ENCODE results near the gene FAM151B.
"Not testable (repeated sequence)": the region's sequence is repeated elsewhere in the genome, so short reads cannot be mapped to it uniquely, and the experiment has no call there.

FAM151B gene

DNA sequence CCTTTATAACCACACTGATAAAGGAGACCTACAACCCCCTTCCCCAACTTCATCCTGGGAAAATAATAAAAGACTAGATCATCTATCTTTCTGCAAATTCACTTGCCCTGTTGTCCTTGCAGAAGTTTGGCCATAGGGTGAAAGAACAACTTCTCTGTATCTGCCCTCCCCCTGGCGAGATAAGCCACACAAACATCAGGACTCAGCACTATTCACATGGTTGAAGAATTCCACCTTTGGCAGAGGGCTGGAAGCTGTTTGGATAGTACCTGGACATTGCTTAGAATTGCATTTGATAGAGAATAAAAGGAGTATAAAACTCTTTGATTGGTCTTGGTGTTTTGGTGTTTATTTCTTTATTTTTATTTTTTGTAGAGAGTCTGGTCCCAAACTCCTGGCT is 16.9 kb downstream of the FAM151B start:
- no peak for ATAC-seq

DNA sequence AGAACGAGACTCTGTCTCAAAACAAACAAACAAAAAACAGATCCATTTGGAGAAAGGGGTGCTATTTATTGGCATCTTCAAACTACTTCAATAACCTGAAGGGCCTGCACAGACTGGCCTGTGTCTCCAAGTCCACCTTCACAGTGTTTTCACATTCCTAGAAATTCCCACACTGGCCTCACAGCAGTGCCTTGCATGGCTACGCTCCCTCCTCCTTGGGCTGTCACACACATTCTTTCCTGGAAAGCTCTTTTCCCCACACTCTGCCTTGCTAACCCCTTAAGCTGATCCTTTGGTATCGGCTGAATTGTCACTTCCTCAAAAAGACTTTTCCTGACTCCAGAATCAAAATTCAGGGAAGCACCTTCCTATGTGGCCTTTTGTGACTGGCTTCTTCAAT is 19.8 kb downstream of the FAM151B start:
- no peak for ATAC-seq

DNA sequence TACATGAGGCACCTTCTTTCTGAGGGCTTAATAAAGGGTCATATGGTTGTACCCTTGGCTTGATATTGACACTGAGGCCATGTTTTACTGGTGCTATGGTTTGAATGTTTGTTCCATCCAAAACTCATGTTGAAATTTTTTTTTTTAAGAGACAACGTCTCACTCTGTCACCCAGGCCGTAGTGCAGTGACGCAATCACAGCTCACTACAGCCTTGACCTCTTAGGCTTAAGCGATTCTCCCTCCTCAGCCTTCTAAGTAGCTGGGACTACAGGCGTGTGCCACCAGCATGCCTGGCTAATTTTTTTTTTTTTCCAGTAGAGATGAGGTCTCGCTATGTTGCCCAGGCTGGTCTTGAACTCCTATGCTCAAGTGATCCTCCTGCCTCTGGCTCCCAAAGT is 20.9 kb downstream of the FAM151B start:
- ATAC-seq, result no peak

DNA sequence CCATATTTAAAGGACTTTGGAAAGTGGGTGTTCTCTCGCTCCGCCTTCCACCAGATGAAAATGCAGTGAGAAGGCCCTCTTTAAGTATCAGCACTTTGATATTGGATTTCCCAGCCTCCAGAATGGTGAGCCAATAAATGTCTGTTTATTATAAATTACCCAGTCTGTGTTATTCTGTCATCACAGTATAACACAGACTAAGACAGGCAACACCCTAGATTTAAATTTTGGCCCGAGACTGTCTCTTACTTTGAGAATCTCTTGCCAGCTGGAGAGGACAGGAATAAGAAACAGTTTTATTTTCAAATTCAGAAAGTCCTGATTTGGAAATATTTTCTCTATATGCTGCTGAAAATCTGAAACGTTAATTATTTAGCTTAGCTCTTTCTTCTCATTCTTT is 21.5 kb downstream of the FAM151B start:
- no peak for ATAC-seq

GRCh38 chr5:80516826-80517225 is 28.9 kb downstream of the FAM151B start:
- peak; percentile 82 to 86 for ATAC-seq

- no peak for ATAC-seq
Observed at GRCh38 chr5:80540691-80541090, 52.8 kb downstream of the FAM151B start.

- ATAC-seq, result peak; percentile 43 to 63
Observed at GRCh38 chr5:80541392-80541791, 53.5 kb downstream of the FAM151B start.

DNA sequence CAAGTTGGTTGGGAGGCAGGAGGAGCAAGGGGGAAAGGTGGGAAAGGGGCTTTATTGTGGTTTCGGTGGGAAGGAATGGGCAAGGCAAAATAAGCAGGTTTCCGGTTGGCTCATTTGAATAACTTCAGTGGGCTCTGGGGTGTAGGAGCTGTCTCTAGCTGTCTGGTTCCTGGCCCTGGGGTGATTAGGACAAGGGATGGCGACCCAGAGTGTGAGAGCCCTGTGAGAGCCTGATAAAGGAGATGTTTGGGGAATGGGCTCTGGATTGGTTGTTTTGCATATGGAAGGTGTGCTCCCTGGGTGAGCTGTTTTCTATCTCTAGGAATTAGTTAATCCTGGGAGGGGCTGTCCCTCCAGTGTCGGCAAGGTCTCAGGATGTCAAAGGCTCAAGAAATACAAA is 66.7 kb downstream of the FAM151B start:
- no peak for ATAC-seq

DNA sequence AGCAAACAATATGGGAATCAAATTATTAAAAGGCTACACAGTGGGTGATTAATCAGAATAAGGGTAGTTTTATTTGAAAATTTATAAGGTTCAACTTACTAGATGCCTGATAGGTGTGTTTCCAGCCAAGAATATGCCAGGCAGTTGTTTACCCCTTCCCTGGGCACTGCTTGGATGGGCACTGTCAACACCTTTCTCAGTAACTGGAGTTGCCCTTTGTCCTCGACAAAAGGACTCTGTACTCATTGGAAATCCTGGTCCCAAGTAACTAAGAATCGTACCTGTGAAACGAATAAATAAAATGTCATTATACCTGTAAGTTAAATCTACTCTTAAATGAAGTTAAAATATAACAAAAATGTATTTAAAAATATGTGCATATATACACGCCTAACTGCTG is 67.2 kb downstream of the FAM151B start:
- no peak for ATAC-seq

GRCh38 chr5:80559244-80559643 is 71.3 kb downstream of the FAM151B start:
- ATAC-seq, result no peak

DNA sequence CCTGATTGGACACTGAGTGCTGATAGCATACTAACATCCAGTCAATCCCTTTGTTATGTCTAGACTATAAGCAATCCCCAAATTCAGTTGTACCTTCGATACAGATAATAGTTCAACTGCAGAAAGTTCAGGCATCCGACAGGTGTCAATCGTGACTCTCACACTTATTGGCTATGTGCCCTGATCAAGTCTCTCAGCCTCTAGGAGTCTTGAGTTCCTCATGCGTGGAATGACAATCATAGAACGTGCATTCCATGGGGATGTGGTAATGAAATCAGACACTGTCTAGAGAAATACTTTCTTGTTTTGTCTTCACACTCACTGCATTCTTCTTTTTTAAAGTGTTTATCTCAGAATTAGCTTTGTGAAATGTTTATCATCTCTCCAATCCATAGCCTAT is 77.4 kb downstream of the FAM151B start:
- no peak for ATAC-seq

DNA sequence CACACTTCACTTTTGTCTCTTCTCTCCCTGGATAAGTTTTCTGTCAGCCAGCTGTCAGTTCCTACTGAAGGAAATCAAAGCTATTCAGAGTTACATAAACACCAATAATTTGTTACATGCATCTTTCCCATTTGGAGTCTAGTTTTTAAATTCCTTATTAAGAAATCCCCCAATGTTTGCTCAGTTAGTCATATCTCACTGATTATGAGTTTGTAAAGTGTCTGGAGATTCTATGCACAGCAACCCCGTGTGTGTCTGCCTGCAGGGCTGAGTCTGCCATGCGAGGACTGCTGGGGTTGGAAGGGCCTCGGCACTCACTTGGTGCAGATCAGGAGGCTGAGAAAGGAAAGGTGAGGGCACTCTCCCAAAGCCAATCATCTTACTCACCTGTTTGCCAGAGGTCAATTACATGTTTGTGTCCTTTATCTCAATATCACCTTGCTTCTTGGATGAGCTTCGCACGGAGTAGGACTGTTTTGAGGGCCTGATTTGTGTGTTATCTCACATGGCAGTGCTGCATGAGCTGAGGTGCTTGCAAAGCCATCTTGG is 78.9 kb downstream of the FAM151B start:
- no peak for ATAC-seq

GRCh38 chr5:80568251-80568650 is 80.4 kb downstream of the FAM151B start:
- no peak for ATAC-seq

- ATAC-seq, result no peak
Observed at GRCh38 chr5:80569086-80569960, 81.4 kb downstream of the FAM151B start.

- ATAC-seq, result peak in 1 of 2 donors; percentile 38
Observed at GRCh38 chr5:80569961-80570786, 82.3 kb downstream of the FAM151B start, which contains the start of gene ANKRD34B. TSS of gene ANKRD34B (minus strand) at chr5:80570280. CDS start at chr5:80560019, 10,261 bp downstream.

DNA sequence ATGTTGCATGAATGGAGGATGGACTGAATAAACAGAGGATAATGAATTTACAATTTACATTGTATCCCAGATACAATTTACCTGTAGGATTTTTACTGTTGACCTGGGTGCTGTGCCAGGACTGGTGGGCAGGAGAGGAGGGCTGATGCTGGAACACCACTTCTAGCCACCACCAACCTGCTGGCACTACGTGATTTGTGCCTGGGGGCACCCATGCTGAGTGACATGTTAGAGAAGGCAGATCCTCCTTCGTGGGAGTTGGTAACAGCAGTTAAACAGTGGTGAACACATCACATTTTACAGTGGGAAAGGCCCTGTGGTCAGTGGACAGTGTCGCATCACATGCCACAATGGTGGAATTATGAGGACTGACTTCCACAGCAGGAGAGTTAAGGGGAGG is 85.2 kb downstream of the FAM151B start:
- ATAC-seq, result no peak

DNA sequence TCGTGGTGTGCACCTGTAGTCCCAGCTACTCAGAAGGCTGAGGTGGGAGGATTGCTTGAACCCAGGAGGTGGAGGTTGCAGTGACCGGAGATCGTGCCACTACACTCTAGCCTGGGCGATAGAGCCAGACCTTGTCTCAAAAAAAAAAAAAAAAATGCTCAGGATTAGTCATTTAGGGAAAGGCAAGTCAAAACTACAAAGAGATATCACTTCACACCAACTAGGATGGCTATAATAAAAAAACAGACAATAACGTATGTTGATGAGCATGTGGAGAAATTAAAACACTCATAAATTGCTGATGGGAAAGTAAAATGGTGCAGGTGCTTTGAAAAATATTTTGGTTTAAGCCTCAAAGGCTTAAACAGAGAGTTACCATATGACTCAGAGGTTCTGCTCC is 88.5 kb downstream of the FAM151B start:
- no peak for ATAC-seq

DNA sequence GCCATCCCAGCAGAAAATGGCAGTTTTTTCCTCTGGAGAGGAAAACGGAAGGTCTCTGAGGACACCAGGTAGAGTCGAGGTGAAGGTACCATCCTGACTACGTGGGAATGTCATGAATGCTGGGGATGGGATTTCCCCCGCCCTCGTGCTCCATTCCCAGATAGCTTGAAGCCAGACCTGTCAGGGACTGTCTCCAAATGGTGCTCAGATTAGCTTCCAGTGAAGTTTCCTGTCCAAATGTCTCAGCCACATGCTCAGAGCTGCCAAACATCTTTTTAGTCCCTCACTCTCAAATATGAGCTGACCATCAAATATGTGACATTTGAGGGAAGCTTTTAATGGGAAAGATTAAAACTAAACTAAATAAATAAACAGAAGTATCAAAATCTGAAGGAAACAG is 89.8 kb downstream of the FAM151B start:
- no peak for ATAC-seq

DNA sequence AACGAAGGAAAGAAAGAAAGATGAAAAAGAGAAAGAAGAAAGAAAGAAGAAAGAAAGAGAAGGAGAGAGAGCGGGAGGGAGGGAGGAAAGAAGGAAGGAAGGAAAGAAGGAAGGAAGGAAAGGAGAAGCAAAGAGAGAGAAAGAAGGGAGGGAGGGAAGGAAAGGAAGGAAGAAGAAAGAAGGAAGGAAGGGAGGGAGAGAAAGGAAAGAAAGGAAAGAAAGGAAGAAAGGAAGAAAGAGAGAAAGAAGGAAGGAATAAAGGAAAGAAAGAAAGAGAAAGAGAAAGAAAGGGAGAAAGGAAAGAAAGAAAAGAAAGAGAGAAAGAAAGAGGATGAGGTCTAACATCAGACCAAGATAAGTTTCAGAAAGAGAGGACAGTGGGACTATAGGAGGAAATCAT is 91.2 kb downstream of the FAM151B start:
- no peak for ATAC-seq

- ATAC-seq, result not testable (repeated sequence)
Observed at GRCh38 chr5:80580291-80580690, 92.4 kb downstream of the FAM151B start.

DNA sequence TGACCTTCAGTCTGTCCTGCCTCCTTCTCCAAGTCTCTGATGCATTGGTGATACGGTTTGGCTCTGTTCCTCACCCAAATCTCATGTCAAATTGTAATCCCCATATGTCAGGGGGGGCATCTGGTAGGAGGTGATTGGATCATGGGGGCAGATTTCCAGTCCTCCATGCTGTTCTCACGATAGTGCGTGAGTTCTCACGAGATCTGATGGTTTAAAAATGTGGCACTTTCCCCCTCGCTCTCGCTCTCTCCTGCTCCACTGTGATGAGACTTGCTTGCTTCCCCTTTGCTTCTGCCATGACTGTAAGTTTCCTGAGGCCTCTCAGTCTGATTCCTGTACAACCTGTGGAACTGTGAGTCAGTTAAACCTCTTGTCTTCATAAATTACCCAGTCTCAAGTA is 96.9 kb downstream of the FAM151B start:
- ATAC-seq, result no peak

DNA sequence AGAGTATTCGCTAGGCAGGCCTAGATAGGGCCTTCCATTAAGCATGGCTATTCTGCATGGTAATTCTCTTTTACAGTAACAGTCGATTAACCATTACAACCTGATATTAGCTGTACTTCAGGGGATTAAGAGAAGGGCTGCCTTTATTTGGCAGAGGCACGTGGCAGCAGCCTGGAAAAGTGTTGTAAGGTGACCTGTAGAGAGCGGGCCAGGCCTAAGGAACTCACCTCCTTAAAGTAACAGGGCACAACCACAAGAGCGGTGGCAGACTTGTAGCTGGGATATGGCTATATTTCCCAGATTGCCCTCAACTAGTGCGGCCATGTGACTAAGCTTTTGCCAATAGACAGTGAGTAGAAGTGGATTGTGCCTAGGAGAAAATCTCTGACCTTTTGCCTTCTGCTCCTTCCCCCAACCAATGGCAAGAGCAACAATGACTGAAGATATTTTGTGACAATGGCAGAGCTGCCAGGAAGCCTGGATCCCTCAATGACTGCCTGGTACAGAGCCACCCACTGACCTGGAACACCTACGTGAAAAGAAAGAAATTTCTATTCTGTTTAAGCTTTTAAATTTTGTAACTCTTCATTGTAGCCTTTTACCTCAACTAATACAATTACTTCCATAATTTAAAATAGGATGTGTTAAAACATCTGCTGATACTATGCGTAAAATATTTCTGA is 101.1 kb downstream of the FAM151B start:
- no peak for ATAC-seq

GRCh38 chr5:80590766-80591165 is 102.9 kb downstream of the FAM151B start:
- ATAC-seq, result no peak

Measured in activated CD4-positive, CD25-positive, alpha-beta regulatory T cell treated with anti-CD3 and anti-CD28 coated beads, Interleukin-2, amount 50 U/mL, for 24 hours (primary cell).